Neutrophil (primary cell): ENCODE measurements around the gene MYLK4.

Source experiments
- H3K27ac ChIP-seq: fragments of 200-600 bp; sonication (generic); 2 replicates; pipeline ENCODE4 v1.5.1; 2016; ENCODE audit warnings: mild to moderate bottlenecking, moderate library complexity
- H3K27me3 ChIP-seq: fragments of 200-600 bp; sonication (generic); 2 replicates; pipeline ENCODE4 v1.6.0; 2016; ENCODE audit warnings: mild to moderate bottlenecking
- H3K36me3 ChIP-seq: fragments of 200-600 bp; sonication (generic); 2 replicates; pipeline ENCODE4 v1.5.1; 2017
- H3K4me1 ChIP-seq, 2 experiments: fragments of 200-600 bp in 1 of 2; sonication (generic) in 1 of 2; 1 replicate in 1 of 2; 2 replicates in 1 of 2; pipeline versions ENCODE4 v1.5.1 to v1.6.1; 2013 to 2016; ENCODE audit warnings: low read depth in 1 of 2, low read length in 1 of 2, mild to moderate bottlenecking in 1 of 2, moderate library complexity in 1 of 2; ENCODE audit not compliant: control insufficient read depth in 1 of 2, insufficient read depth in 1 of 2
- H3K4me3 ChIP-seq, 2 experiments: fragments of 200-600 bp in 1 of 2; sonication (generic) in 1 of 2; 1 replicate in 1 of 2; 2 replicates in 1 of 2; pipeline ENCODE4 v1.5.1; 2013 to 2016; ENCODE audit warnings: low read depth in 1 of 2, low read length in 1 of 2, mild to moderate bottlenecking in 1 of 2, moderate library complexity in 1 of 2
- H3K9me3 ChIP-seq: fragments of 200-600 bp; sonication (generic); 2 replicates; pipeline ENCODE4 v1.5.1; 2016
- CTCF ChIP-seq: fragments of 200-600 bp; sonication (generic); IDR thresholded peaks from 2 replicates; pipeline ENCODE4 v1.5.1; 2016; ENCODE audit warnings: antibody characterized with exemption

MYLK4 gene

GRCh38 chr6:2783188-2783963 lies 32.7 kb upstream of the MYLK4 start:
- no peak overlapping the region for H3K4me3 ChIP-seq
- H3K36me3 ChIP-seq: peaks cover 54% of the 10 kb centered on the region
- no peak overlapping the region for H3K27ac ChIP-seq
- no peaks in the 10 kb centered on the region for H3K4me1 ChIP-seq
- TF ChIP-seq CTCF: no peak
- H3K9me3 ChIP-seq: no peaks in the 10 kb centered on the region
- H3K27me3 ChIP-seq: no peaks in the 10 kb centered on the region

- no peaks in the 10 kb centered on the region for H3K4me1 ChIP-seq
- no peak overlapping the region for H3K27ac ChIP-seq
- peaks cover 54% of the 10 kb centered on the region for H3K36me3 ChIP-seq
- no peaks in the 10 kb centered on the region for H3K27me3 ChIP-seq
- no peak overlapping the region for H3K4me3 ChIP-seq
- no peaks in the 10 kb centered on the region for H3K9me3 ChIP-seq
- no peak for TF ChIP-seq CTCF
Observed at GRCh38 chr6:2782825-2783187, 32.1 kb upstream of the MYLK4 start.

- H3K27me3 ChIP-seq: no peaks in the 10 kb centered on the region
- no peaks in the 10 kb centered on the region for H3K9me3 ChIP-seq
- no peak for TF ChIP-seq CTCF
- H3K27ac ChIP-seq: no peak overlapping the region
- H3K36me3 ChIP-seq: peaks cover 54% of the 10 kb centered on the region
- H3K4me3 ChIP-seq: no peak overlapping the region
- no peaks in the 10 kb centered on the region for H3K4me1 ChIP-seq
Observed at GRCh38 chr6:2782356-2782708, 31.6 kb upstream of the MYLK4 start.

- H3K36me3 ChIP-seq: peaks cover 49% of the 10 kb centered on the region
- no peak overlapping the region for H3K4me3 ChIP-seq
- H3K4me1 ChIP-seq: no peaks in the 10 kb centered on the region
- no peaks in the 10 kb centered on the region for H3K9me3 ChIP-seq
- H3K27ac ChIP-seq: no peak overlapping the region
- no peaks in the 10 kb centered on the region for H3K27me3 ChIP-seq
- no peak for TF ChIP-seq CTCF
Observed at GRCh38 chr6:2781685-2782355, 31.1 kb upstream of the MYLK4 start.

GRCh38 chr6:2780102-2780737 lies 29.5 kb upstream of the MYLK4 start:
- peaks cover 45% of the 10 kb centered on the region for H3K36me3 ChIP-seq
- H3K4me1 ChIP-seq: no peaks in the 10 kb centered on the region
- no peak overlapping the region for H3K4me3 ChIP-seq
- no peaks in the 10 kb centered on the region for H3K9me3 ChIP-seq
- H3K27me3 ChIP-seq: no peaks in the 10 kb centered on the region
- no peak for TF ChIP-seq CTCF
- H3K27ac ChIP-seq: no peak overlapping the region
